NB4 (cell line): ENCODE data around the gene RMC1.
"Not testable (repeated sequence)": the region's sequence is repeated elsewhere in the genome, so short reads cannot be mapped to it uniquely, and the experiment has no call there.

Source experiments
- CTCF ChIP-seq: IDR thresholded peaks from one replicate; pipeline ENCODE4 v1.5.1; 2012; ENCODE audit warnings: low read depth, low read length
- MYC ChIP-seq: IDR thresholded peaks from 2 replicates; pipeline ENCODE4 v1.6.1; 2011; ENCODE audit warnings: low read depth, low read length
- POLR2A ChIP-seq: IDR thresholded peaks from 2 replicates; pipeline ENCODE4 v1.6.1; 2011; ENCODE audit warnings: mild to moderate bottlenecking; ENCODE audit not compliant: insufficient read length; ENCODE audit errors: extremely low read depth

- TF ChIP-seq CTCF, POLR2A, MYC: not testable (repeated sequence)
Observed at GRCh38 chr18:23512216-23512615, 8.9 kb downstream of the RMC1 start.
